K562 (cell line): ENCODE data around the gene NR1H3. TPM values are rescaled to one million over a fixed set of nuclear protein-coding genes. Genes with fewer than 3 reads are reported as not detected.

Experiments used
- CBX2 ChIP-seq: fragments of 200-600 bp; sonication (generic); IDR thresholded peaks from one replicate; pipeline ENCODE4 v1.6.1; 2012; ENCODE audit warnings: mild to moderate bottlenecking, low read length, inconsistent platforms; ENCODE audit not compliant: insufficient read depth, poor library complexity, severe bottlenecking
- COPS2 ChIP-seq: fragments of 450-650 bp; conservative IDR thresholded peaks from 2 replicates; pipeline ENCODE4 v1.6.1; 2016; ENCODE audit warnings: mild to moderate bottlenecking, moderate library complexity
- CTCFL ChIP-seq: IDR thresholded peaks from 2 replicates; pipeline ENCODE4 v1.6.1; 2011; ENCODE audit warnings: borderline replicate concordance, low read depth, mild to moderate bottlenecking, moderate library complexity, low read length; ENCODE audit not compliant: insufficient read depth, poor library complexity, severe bottlenecking
- E2F3 ChIP-seq: fragments of 250-450 bp; sonication (Bioruptor Pico); IDR thresholded peaks from 2 replicates; pipeline ENCODE4 v1.4.0; 2020; ENCODE audit warnings: mild to moderate bottlenecking
- FOXJ3 ChIP-seq: sonication (generic); formaldehyde crosslinking; IDR thresholded peaks from 2 replicates; pipeline ENCODE4 v1.4.0; 2020; ENCODE audit warnings: mild to moderate bottlenecking, missing genetic modification reagents
- GABPB2 ChIP-seq: fragments of 250-450 bp; sonication (Bioruptor Pico); conservative IDR thresholded peaks from 2 replicates; pipeline ENCODE4 v1.5.1; 2021; ENCODE audit warnings: mild to moderate bottlenecking
- KLF16 ChIP-seq: IDR thresholded peaks from 2 replicates; pipeline ENCODE4 v1.6.1; 2016; ENCODE audit warnings: antibody characterized with exemption
- MAFG ChIP-seq: fragments of 450-650 bp; conservative IDR thresholded peaks from 2 replicates; pipeline ENCODE4 v1.6.1; 2016; ENCODE audit warnings: missing genetic modification characterization, missing compliant biosample characterization
- NFE2L1 ChIP-seq: fragments of 450-650 bp; IDR thresholded peaks from 2 replicates; pipeline ENCODE4 v1.6.1; 2016; ENCODE audit warnings: missing genetic modification characterization, low read depth, mild to moderate bottlenecking, missing compliant biosample characterization, moderate library complexity, borderline replicate concordance
- PRMT5 ChIP-seq: sonication (generic); formaldehyde crosslinking; IDR thresholded peaks from 2 replicates; pipeline ENCODE4 v1.5.0; 2020; ENCODE audit warnings: missing genetic modification reagents
- SMARCC2 ChIP-seq: fragments of 450-650 bp; IDR thresholded peaks from 2 replicates; pipeline ENCODE4 v1.6.1; 2017; ENCODE audit warnings: antibody characterized with exemption, moderate library complexity, mild to moderate bottlenecking, low read depth
- SNAPC5 ChIP-seq: fragments of 250-450 bp; sonication (Bioruptor Pico); IDR thresholded peaks from 2 replicates; pipeline ENCODE4 v1.8.0; 2021; ENCODE audit warnings: moderate library complexity, mild to moderate bottlenecking, inconsistent platforms
- STAT5A ChIP-seq: IDR thresholded peaks from 2 replicates; pipeline ENCODE4 v1.6.1; 2012; ENCODE audit warnings: low read length, inconsistent platforms, borderline replicate concordance
- TRIM28 ChIP-seq: fragments of 450-650 bp; IDR thresholded peaks from 2 replicates; pipeline ENCODE4 v1.6.1; 2017
- ZBTB49 ChIP-seq: sonication (generic); formaldehyde crosslinking; IDR thresholded peaks from 2 replicates; pipeline ENCODE4 v1.8.0; 2022; ENCODE audit warnings: missing genetic modification reagents, mild to moderate bottlenecking, borderline replicate concordance
- ZC3H4 ChIP-seq: sonication (generic); formaldehyde crosslinking; IDR thresholded peaks from 2 replicates; pipeline ENCODE4 v1.9.0; 2021; ENCODE audit warnings: missing genetic modification reagents, borderline replicate concordance
- ZNF140 ChIP-seq: fragments of 250-450 bp; sonication (Bioruptor Pico); IDR thresholded peaks from 2 replicates; pipeline ENCODE4 v1.8.0; 2021; ENCODE audit warnings: moderate library complexity, mild to moderate bottlenecking, inconsistent platforms
- ZNF41 ChIP-seq: fragments of 250-450 bp; sonication (Bioruptor Pico); conservative IDR thresholded peaks from 2 replicates; pipeline ENCODE4 v1.4.0; 2020; ENCODE audit warnings: mild to moderate bottlenecking
- ZNF511 ChIP-seq: sonication (generic); formaldehyde crosslinking; IDR thresholded peaks from 2 replicates; pipeline ENCODE4 v1.8.0; 2022; ENCODE audit warnings: mild to moderate bottlenecking, missing genetic modification reagents
- ZNF592 ChIP-seq: fragments of 450-650 bp; IDR thresholded peaks from 2 replicates; pipeline ENCODE4 v1.6.1; 2017; ENCODE audit warnings: antibody characterized with exemption, mild to moderate bottlenecking
- polyA plus RNA-seq, 8 experiments: library from polyadenylated mRNA; depleted of rRNA in 4 of 8; stranded (reverse) in 5 of 8; unstranded in 3 of 8; fragments of >200 nt; fragmentation: Nextera tagmentation in 2 of 8; fragmentation: Illumina TruSeq in 1 of 8; extraction: Ambion mirVana in 2 of 8; extraction: Trizol in 1 of 8; gene quantifications; 2 replicates each; pipeline versions ENCODE4 v1.2.1 to v1.2.3, GENCODE V29; 2011 to 2014; ENCODE audit warnings: inconsistent platforms in 1 of 8, missing spikeins in 1 of 8
- total RNA-seq, 7 experiments: library from RNA; depleted of rRNA in 6 of 7; stranded (reverse); fragments of >200 nt in 6 of 7; fragmentation: Illumina TruSeq in 2 of 7; extraction: Trizol in 2 of 7; gene quantifications; 2 replicates each; pipeline versions ENCODE4 v1.2.1 to v1.2.3, GENCODE V29; 2011 to 2021; ENCODE audit warnings: low replicate concordance in 1 of 7

The NR1H3 gene
- total and polyA plus RNA-seq, 9 of the 15 experiments (the other 6 are each of a cell fraction or from before 2014, with no cell fraction given), result 8.2 to 26.0 (median 11.9) TPM

- peak; percentile 62; the same call in 1 of the 2 replicates for TF ChIP-seq ZNF592
- TF ChIP-seq ZBTB49 (CRISPR knock-in tag), result no peak
- TF ChIP-seq PRMT5 (CRISPR knock-in tag), result no peak
- TF ChIP-seq CTCFL, result no peak
- TF ChIP-seq SMARCC2, result no peak
- no peak for TF ChIP-seq E2F3 (CRISPR knock-in tag)
- no peak for TF ChIP-seq TRIM28
- no peak for TF ChIP-seq SNAPC5 (CRISPR knock-in tag)
- TF ChIP-seq ZNF511 (CRISPR knock-in tag), result no peak; the same call in 1 of the 2 replicates
- no peak for TF ChIP-seq STAT5A
- TF ChIP-seq ZC3H4 (CRISPR knock-in tag), result no peak
- TF ChIP-seq FOXJ3, result no peak
- no peak for TF ChIP-seq ZNF140 (CRISPR knock-in tag)
- TF ChIP-seq MAFG (tag), result no peak
- TF ChIP-seq NFE2L1 (tag), result no peak
- TF ChIP-seq COPS2, result no peak
- no peak for TF ChIP-seq GABPB2 (CRISPR knock-in tag)
- no peak for TF ChIP-seq ZNF41 (CRISPR knock-in tag)
- TF ChIP-seq CBX2, result no peak
- TF ChIP-seq KLF16, result no peak
Measured at GRCh38 chr11:47215366-47215910, 42.4 kb upstream of the NR1H3 start (continued).
